Skeletal muscle tissue (tissue), 4 donors: ENCODE results near the gene CTIF. TPM values are rescaled to one million over a fixed set of nuclear protein-coding genes. Genes with fewer than 3 reads are reported as not detected.

Experiments
- H3K27ac ChIP-seq: one replicate; pipeline ENCODE4 v1.7.0; 2013; ENCODE audit warnings: mild to moderate bottlenecking, low read depth, low read length, inconsistent platforms
- H3K27me3 ChIP-seq, 3 donors: one replicate each; pipeline ENCODE4 v1.7.0; 2013; ENCODE audit warnings: low read length in 3 of 3; ENCODE audit not compliant: control insufficient read depth in 3 of 3, insufficient read depth in 3 of 3
- H3K36me3 ChIP-seq, 3 donors: one replicate each; pipeline ENCODE4 v1.7.0; 2013; ENCODE audit warnings: low read length in 3 of 3; ENCODE audit not compliant: control insufficient read depth in 3 of 3, insufficient read depth in 3 of 3
- H3K4me1 ChIP-seq, 3 donors: one replicate each; pipeline ENCODE4 v1.7.0; 2013; ENCODE audit warnings: low read length in 3 of 3, mild to moderate bottlenecking in 3 of 3; ENCODE audit not compliant: control insufficient read depth in 3 of 3, insufficient read depth in 3 of 3
- H3K4me3 ChIP-seq, 3 donors: one replicate each; pipeline ENCODE4 v1.7.0; 2013; ENCODE audit warnings: low read length in 3 of 3
- H3K9ac ChIP-seq, 3 donors: one replicate each; pipeline ENCODE4 v1.7.0; 2013; ENCODE audit warnings: low read length in 3 of 3, mild to moderate bottlenecking in 3 of 3, moderate library complexity in 2 of 3, low read depth in 1 of 3
- H3K9me3 ChIP-seq, 3 donors: one replicate each; pipeline ENCODE4 v1.7.0; 2013; ENCODE audit warnings: low read length in 3 of 3; ENCODE audit not compliant: control insufficient read depth in 3 of 3
- total RNA-seq: library from RNA; depleted of rRNA; stranded (reverse); fragments of >200 nt; gene quantifications from one replicate; pipeline ENCODE4 v1.2.3, GENCODE V29; 2014
- donor health status: Osteomylitis.

Gene CTIF
- total RNA-seq, 1 donor from 2014 or later = 16.7 TPM

GRCh38 chr18:48893061-48893607 lies 354.3 kb downstream of the CTIF start:
- Histone ChIP-seq H3K36me3 (no peaks in the 10 kb centered on the region), H3K9me3 (no peaks in the 10 kb centered on the region), H3K4me3 (no peak overlapping the region), H3K27me3 (no peaks in the 10 kb centered on the region), H3K4me1 (peaks cover 5 to 40% (median 19%) of the 10 kb centered on the region in 3 donors), H3K27ac (no peak overlapping the region), H3K9ac (no peak overlapping the region)

GRCh38 chr18:48893608-48894600 lies 355.1 kb downstream of the CTIF start:
- no peak overlapping the region for H3K27ac ChIP-seq
- H3K4me3 ChIP-seq = no peak overlapping the region
- H3K27me3 ChIP-seq = no peaks in the 10 kb centered on the region
- H3K9ac ChIP-seq = no peak overlapping the region
- no peaks in the 10 kb centered on the region for H3K9me3 ChIP-seq
- no peaks in the 10 kb centered on the region for H3K36me3 ChIP-seq
- H3K4me1 ChIP-seq = peaks cover 5 to 33% (median 13%) of the 10 kb centered on the region in 3 donors

- H3K36me3 ChIP-seq = no peaks in the 10 kb centered on the region
- no peaks in the 10 kb centered on the region for H3K9me3 ChIP-seq
- H3K27me3 ChIP-seq = no peaks in the 10 kb centered on the region
- H3K4me1 ChIP-seq = peaks cover 0 to 23% (median 3%) of the 10 kb centered on the region in 3 donors
- no peak overlapping the region for H3K27ac ChIP-seq
- no peak overlapping the region for H3K9ac ChIP-seq
- H3K4me3 ChIP-seq = no peak overlapping the region
Measured at GRCh38 chr18:48894799-48895346, 356.0 kb downstream of the CTIF start.

- no peak overlapping the region for H3K27ac ChIP-seq
- H3K4me3 ChIP-seq = no peak overlapping the region
- H3K36me3 ChIP-seq = no peaks in the 10 kb centered on the region
- no peak overlapping the region for H3K9ac ChIP-seq
- peaks cover 0 to 15% (median 2%) of the 10 kb centered on the region in 3 donors for H3K4me1 ChIP-seq
- no peaks in the 10 kb centered on the region for H3K9me3 ChIP-seq
- no peaks in the 10 kb centered on the region for H3K27me3 ChIP-seq
Measured at GRCh38 chr18:48896326-48896874, 357.6 kb downstream of the CTIF start.

GRCh38 chr18:48896875-48897511 lies 358.2 kb downstream of the CTIF start:
- Histone ChIP-seq H3K4me1 (peaks cover 1 to 21% (median 7%) of the 10 kb centered on the region in 3 donors), H3K4me3 (no peak overlapping the region), H3K27ac (no peak overlapping the region), H3K36me3 (no peaks in the 10 kb centered on the region), H3K9me3 (no peaks in the 10 kb centered on the region), H3K27me3 (no peaks in the 10 kb centered on the region), H3K9ac (no peak overlapping the region)

GRCh38 chr18:48897531-48897930 lies 358.7 kb downstream of the CTIF start:
- no peaks in the 10 kb centered on the region for H3K27me3 ChIP-seq
- H3K27ac ChIP-seq = no peak overlapping the region
- no peak overlapping the region for H3K9ac ChIP-seq
- H3K4me3 ChIP-seq = no peak overlapping the region
- no peaks in the 10 kb centered on the region for H3K36me3 ChIP-seq
- peaks cover 7 to 24% (median 12%) of the 10 kb centered on the region in 3 donors for H3K4me1 ChIP-seq
- no peaks in the 10 kb centered on the region for H3K9me3 ChIP-seq

GRCh38 chr18:48898521-48898920 lies 359.7 kb downstream of the CTIF start:
- no peaks in the 10 kb centered on the region for H3K36me3 ChIP-seq
- H3K27ac ChIP-seq = no peak overlapping the region
- H3K9me3 ChIP-seq = no peaks in the 10 kb centered on the region
- no peak overlapping the region for H3K4me3 ChIP-seq
- H3K9ac ChIP-seq = no peak overlapping the region
- no peaks in the 10 kb centered on the region for H3K27me3 ChIP-seq
- peaks cover 14 to 28% (median 19%) of the 10 kb centered on the region in 3 donors for H3K4me1 ChIP-seq

GRCh38 chr18:48899558-48900174 lies 360.8 kb downstream of the CTIF start:
- H3K9me3 ChIP-seq = no peaks in the 10 kb centered on the region
- no peak overlapping the region for H3K4me3 ChIP-seq
- H3K9ac ChIP-seq = no peak overlapping the region
- no peaks in the 10 kb centered on the region for H3K27me3 ChIP-seq
- H3K27ac ChIP-seq = no peak overlapping the region
- H3K36me3 ChIP-seq = no peaks in the 10 kb centered on the region
- H3K4me1 ChIP-seq = peaks cover 14 to 27% (median 19%) of the 10 kb centered on the region in 3 donors

GRCh38 chr18:48900469-48900868 lies 361.6 kb downstream of the CTIF start:
- no peaks in the 10 kb centered on the region for H3K9me3 ChIP-seq
- H3K27me3 ChIP-seq = no peaks in the 10 kb centered on the region
- no peak overlapping the region for H3K9ac ChIP-seq
- no peak overlapping the region for H3K4me3 ChIP-seq
- peaks cover 14 to 27% (median 19%) of the 10 kb centered on the region in 3 donors for H3K4me1 ChIP-seq
- no peaks in the 10 kb centered on the region for H3K36me3 ChIP-seq
- no peak overlapping the region for H3K27ac ChIP-seq
